Pancreas (tissue), 10 donors: Measurements from ENCODE around the gene CHRNA4. TPM values are rescaled to one million over a fixed set of nuclear protein-coding genes. Genes with fewer than 3 reads are reported as not detected.

Experiments used
- ATAC-seq, 4 donors: fragments of 200-7000 bp; cut with Tn5 transposase; one replicate each; pipeline versions ENCODE4 v1.8.0 to v1.9.1; 2020; ENCODE audit warnings: mild to moderate bottlenecking in 4 of 4, moderate library complexity in 4 of 4
- DNase-seq, 6 donors: peaks; one replicate each; pipeline ENCODE4 v3.0.0-alpha.2; 2020
- FAIRE-seq: peaks from 2 replicates; lab custom pipeline; 2012; peaks lifted over from hg19 to GRCh38; lab: Jason Lieb, UNC
- H3K27ac ChIP-seq, 4 donors: fragments of 200-600 bp; sonication (generic); 1 replicate in 3 of 4; 2 replicates in 1 of 4; pipeline versions ENCODE4 v1.5.0 to v1.8.0; 2020
- H3K27me3 ChIP-seq, 4 donors: fragments of 200-600 bp; one replicate each; pipeline ENCODE4 v1.8.0; 2021
- H3K36me3 ChIP-seq, 3 donors: fragments of 200-600 bp; sonication (generic) in 1 of 3; one replicate each; pipeline versions ENCODE4 v1.5.0 to v1.8.0; 2020 to 2021
- H3K4me1 ChIP-seq, 3 donors: fragments of 200-600 bp; one replicate each; pipeline ENCODE4 v1.8.0; 2021
- H3K4me3 ChIP-seq, 4 donors: fragments of 200-600 bp; sonication (generic) in 2 of 4; one replicate each; pipeline versions ENCODE4 v1.5.0 to v1.8.0; 2020 to 2021
- H3K9me3 ChIP-seq, 4 donors: fragments of 200-600 bp; one replicate each; pipeline ENCODE4 v1.8.0; 2021
- CTCF ChIP-seq, 4 donors: fragments of 200-600 bp; sonication (generic) in 3 of 4; IDR thresholded peaks; one replicate each; pipeline versions ENCODE4 v1.5.0 to v1.8.0; 2021; ENCODE audit warnings: antibody characterized with exemption in 4 of 4
- WGBS, 2 donors: extraction: QIAGEN DNeasy Blood & Tissue Kit; methylation state at CpG; one replicate each; pipeline ENCODE4 v1.1.7; 2013; 5-methylcytosine and 5-hydroxymethylcytosine counted together
- intact Hi-C, 3 donors: fragments of 100-400 bp; cut with DNase I; formaldehyde crosslinking; loops; one replicate each; pipeline versions ENCODE4 v1.11.1 to v1.14.2; 2022
- polyA plus RNA-seq, 2 donors: library from polyadenylated mRNA; stranded (reverse); fragments of 200-250 nt; gene quantifications; one replicate each; pipeline ENCODE4 v1.2.3, GENCODE V29; 2013
- total RNA-seq, 6 donors: library from RNA; stranded (reverse); fragmentation: NEBNext Ultra II Directional in 4 of 6; extraction: Animal tissue kit (Norgen Biotek cat#: 25700) in 4 of 6; gene quantifications; one replicate each; pipeline versions ENCODE4 v1.2.1 to v1.2.4, GENCODE V29; 2021 to 2023
- donor health status: healthy with polysubstance abuse.
- donor health status: DM: no; HTN: no; CAD: no; lungs with moderate emphysema.
- donor health status: DM: no; HTN: no; CAD: no.
- donor health status: control.
- donor health status: control.
- donor health status: Bipolar disorder and iron deficiency.
- donor health status: DM: yes; HTN: yes; CAD: no.
- donor health status: DM: no; HTN: no; CAD: no.
- donor health status: DM: no; HTN: no; CAD: no.
- donor health status: DM: yes; HTN: yes; CAD: no.

CHRNA4 gene
- total and polyA plus RNA-seq, 8 donors: 0.02 to 0.47 TPM; not detected in 6

GRCh38 chr20:63364801-63365585, 3.8 kb upstream of the CHRNA4 start:
- DNase-seq (peak in 2 of 6 donors; percentile 6 to 66), ATAC-seq (no peak), FAIRE-seq (no peak)
- no peaks in the 10 kb centered on the region for H3K9me3 ChIP-seq
- H3K36me3 ChIP-seq: no peaks in the 10 kb centered on the region
- H3K4me3 ChIP-seq: no peak overlapping the region
- intact Hi-C loops: no loop called here
- H3K4me1 ChIP-seq: no peaks in the 10 kb centered on the region
- WGBS, 2 donors: 58 to 68% methylated on average over 18 to 20 of the region's 20 CpGs
- no peak for TF ChIP-seq CTCF (IDR thresholded peaks at IDR 0.05)
- peaks cover 0 to 15% (median 2%) of the 10 kb centered on the region in 4 donors for H3K27me3 ChIP-seq
- H3K27ac ChIP-seq: no peak overlapping the region

GRCh38 chr20:63363981-63364561, 2.9 kb upstream of the CHRNA4 start:
- DNase-seq (peak in 2 of 6 donors; percentile 4 to 31), ATAC-seq (no peak), FAIRE-seq (no peak)
- Histone ChIP-seq H3K36me3 (no peaks in the 10 kb centered on the region), H3K27ac (no peak overlapping the region), H3K4me1 (no peaks in the 10 kb centered on the region), H3K27me3 (peaks cover 0 to 15% (median 4%) of the 10 kb centered on the region in 4 donors), H3K4me3 (no peak overlapping the region), H3K9me3 (no peaks in the 10 kb centered on the region)
- 60 to 66% methylated on average over 19 of the region's 19 CpGs for WGBS, 2 donors
- intact Hi-C loops: no loop called here
- no peak for TF ChIP-seq CTCF (IDR thresholded peaks at IDR 0.05)

- no peak for TF ChIP-seq CTCF (IDR thresholded peaks at IDR 0.05)
- ATAC-seq: no peak
- Histone ChIP-seq H3K9me3 (no peaks in the 10 kb centered on the region), H3K27me3 (peaks cover 0 to 15% (median 4%) of the 10 kb centered on the region in 4 donors), H3K4me1 (no peaks in the 10 kb centered on the region), H3K27ac (no peak overlapping the region), H3K4me3 (no peak overlapping the region), H3K36me3 (no peaks in the 10 kb centered on the region)
- FAIRE-seq: no peak
- intact Hi-C loops: no loop called here
- DNase-seq: peak in 2 of 6 donors; percentile 27 to 49
- 44 to 48% methylated on average over 22 to 23 of the region's 23 CpGs for WGBS, 2 donors
These were observed 2.1 kb upstream of the CHRNA4 start for GRCh38 chr20:63363013-63363957.

- TF ChIP-seq CTCF (IDR thresholded peaks at IDR 0.05): no peak
- no peak for ATAC-seq
- 47% methylated on average over 16 of the region's 16 CpGs for WGBS, 2 donors
- Histone ChIP-seq H3K9me3 (no peaks in the 10 kb centered on the region), H3K27ac (no peak overlapping the region), H3K36me3 (no peaks in the 10 kb centered on the region), H3K4me3 (no peak overlapping the region), H3K4me1 (no peaks in the 10 kb centered on the region), H3K27me3 (peaks cover 0 to 15% (median 4%) of the 10 kb centered on the region in 4 donors)
- DNase-seq: peak in 2 of 6 donors; percentile 5 to 41
- FAIRE-seq: no peak
- intact Hi-C loops: no loop called here
These were observed 1.4 kb upstream of the CHRNA4 start for GRCh38 chr20:63362436-63363009.
